Stimulated activated naive CD8-positive, alpha-beta T cell treated with anti-CD3 and anti-CD28 coated beads, Interleukin-15, amount 100 ng/mL, for 72 hours (primary cell): ENCODE measurements around the gene NRXN3.
A peak's percentile ranks its signal among the peaks of the same experiment; 100 is the strongest.
"Not testable (repeated sequence)": the region's sequence is repeated elsewhere in the genome, so short reads cannot be mapped to it uniquely, and the experiment has no call there.

ENCODE experiments used
- ATAC-seq: fragments of 150-1000 bp; cut with Tn5 transposase; 2 replicates; pipeline ENCODE4 v1.10.0; 2021; ENCODE audit warnings: mild to moderate bottlenecking, moderate library complexity
- DNase-seq, 2 donors: peaks; one replicate each; pipeline ENCODE4 v3.0.0; 2021 to 2022
- H3K27ac Mint-ChIP-seq, 2 donors: one replicate each; pipeline ENCODE4 v1.8.0; 2022; ENCODE audit warnings: mild to moderate bottlenecking in 2 of 2, mixed read lengths in 2 of 2, moderate library complexity in 2 of 2
- H3K27me3 Mint-ChIP-seq: one replicate; pipeline ENCODE4 v1.8.0; 2022; ENCODE audit warnings: mixed read lengths
- H3K4me1 Mint-ChIP-seq: one replicate; pipeline ENCODE4 v1.8.0; 2022; ENCODE audit warnings: mild to moderate bottlenecking, mixed read lengths
- H3K4me3 Mint-ChIP-seq, 2 donors: one replicate each; pipeline ENCODE4 v1.8.0; 2022; ENCODE audit warnings: mild to moderate bottlenecking in 2 of 2, mixed read lengths in 2 of 2, moderate library complexity in 1 of 2
- H3K9me3 Mint-ChIP-seq, 2 donors: one replicate each; pipeline ENCODE4 v1.8.0; 2022; ENCODE audit warnings: mixed read lengths in 2 of 2

The NRXN3 gene

GRCh38 chr14:78432046-78432445, 261.9 kb downstream of the NRXN3 start:
- ATAC-seq = no peak
- Mint-ChIP-seq H3K4me3 (no peak overlapping the region), H3K27me3 (peaks cover 10% of the 10 kb centered on the region), H3K27ac (no peak overlapping the region), H3K4me1 (no peaks in the 10 kb centered on the region), H3K9me3 (no peaks in the 10 kb centered on the region)
- DNase-seq = no peak

- H3K4me3 Mint-ChIP-seq, H3K4me1 Mint-ChIP-seq: not testable (repeated sequence)
These were observed 267.3 kb downstream of the NRXN3 start for GRCh38 chr14:78437448-78437847.

DNA sequence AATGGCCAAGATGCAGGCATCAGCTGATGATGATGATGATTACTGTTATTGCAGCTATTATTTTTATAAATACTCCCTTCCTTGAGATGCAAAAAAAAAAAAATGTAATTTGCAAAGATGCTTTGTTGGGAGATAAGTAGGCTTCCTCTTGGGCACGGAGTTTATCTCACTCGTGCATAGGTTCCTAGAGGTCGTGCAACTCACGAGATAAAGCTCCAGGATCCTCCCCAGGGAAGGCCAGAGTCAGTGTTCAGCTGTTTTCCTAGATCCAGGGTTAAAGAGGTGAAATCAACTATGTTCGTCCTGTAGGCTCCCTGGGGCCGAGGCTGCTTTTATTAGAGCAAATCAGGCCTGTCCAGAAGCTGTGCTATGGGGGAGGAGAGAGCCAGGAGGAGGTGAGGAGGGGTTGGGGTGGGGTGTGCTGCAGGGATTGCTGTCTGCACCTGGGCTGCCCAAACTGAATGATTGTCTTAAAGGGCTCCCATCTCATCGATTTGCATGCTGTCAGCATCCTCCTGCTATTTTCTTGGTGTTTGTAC, 270.3 kb downstream of the NRXN3 start:
- Mint-ChIP-seq H3K4me3 (no peak overlapping the region), H3K27ac (no peak overlapping the region), H3K4me1 (no peaks in the 10 kb centered on the region), H3K27me3 (no peaks in the 10 kb centered on the region), H3K9me3 (no peaks in the 10 kb centered on the region)
- DNase-seq (no peak), ATAC-seq (no peak)

More at GRCh38 chr14:78437448-78437847, 267.3 kb downstream of the NRXN3 start:
- not testable (repeated sequence) for ATAC-seq, H3K9me3 Mint-ChIP-seq, DNase-seq, H3K27me3 Mint-ChIP-seq
- peak overlapping the region in 1 of 2 donors; percentile 36 for H3K27ac Mint-ChIP-seq

- Mint-ChIP-seq H3K27me3 (no peaks in the 10 kb centered on the region), H3K27ac (no peak overlapping the region), H3K9me3 (no peaks in the 10 kb centered on the region), H3K4me1 (no peaks in the 10 kb centered on the region), H3K4me3 (no peak overlapping the region)
- ATAC-seq (no peak), DNase-seq (no peak)
These were observed 273.7 kb downstream of the NRXN3 start for GRCh38 chr14:78443834-78444233.

DNA sequence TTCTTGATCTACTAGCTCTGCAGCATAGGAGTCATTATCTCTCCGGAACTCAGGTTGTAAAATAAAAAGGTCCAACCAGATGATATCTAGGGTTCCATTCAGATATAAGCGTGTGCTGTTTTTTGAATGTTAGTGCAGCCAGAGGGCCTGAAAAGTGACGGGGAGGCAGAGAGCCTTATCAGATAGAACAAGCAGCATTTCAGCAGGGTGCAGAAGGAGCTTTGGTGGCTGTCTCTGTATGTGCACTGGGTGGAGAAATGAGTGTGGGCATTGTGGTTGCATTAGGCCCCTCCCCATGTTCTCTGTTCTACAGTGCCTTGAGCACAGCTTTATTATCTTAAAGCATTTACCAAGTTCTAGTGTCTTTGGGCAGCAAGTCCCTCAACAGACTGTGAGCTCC, 275.1 kb downstream of the NRXN3 start:
- Mint-ChIP-seq H3K27ac (no peak overlapping the region), H3K4me1 (no peaks in the 10 kb centered on the region), H3K4me3 (no peak overlapping the region), H3K27me3 (no peaks in the 10 kb centered on the region), H3K9me3 (no peaks in the 10 kb centered on the region)
- ATAC-seq (no peak), DNase-seq (no peak)

GRCh38 chr14:78446807-78447206, 276.6 kb downstream of the NRXN3 start:
- H3K9me3 Mint-ChIP-seq = no peaks in the 10 kb centered on the region
- no peak overlapping the region for H3K27ac Mint-ChIP-seq
- DNase-seq = no peak
- no peak overlapping the region for H3K4me3 Mint-ChIP-seq
- no peak for ATAC-seq
- no peaks in the 10 kb centered on the region for H3K27me3 Mint-ChIP-seq
- H3K4me1 Mint-ChIP-seq = no peaks in the 10 kb centered on the region

GRCh38 chr14:78448164-78449094, 278.3 kb downstream of the NRXN3 start:
- DNase-seq (peak; percentile 35 to 50), ATAC-seq (no peak)
- H3K4me1 Mint-ChIP-seq = no peaks in the 10 kb centered on the region
- no peak overlapping the region for H3K27ac Mint-ChIP-seq
- no peak overlapping the region for H3K4me3 Mint-ChIP-seq
- H3K9me3 Mint-ChIP-seq = no peaks in the 10 kb centered on the region
- no peaks in the 10 kb centered on the region for H3K27me3 Mint-ChIP-seq

DNA sequence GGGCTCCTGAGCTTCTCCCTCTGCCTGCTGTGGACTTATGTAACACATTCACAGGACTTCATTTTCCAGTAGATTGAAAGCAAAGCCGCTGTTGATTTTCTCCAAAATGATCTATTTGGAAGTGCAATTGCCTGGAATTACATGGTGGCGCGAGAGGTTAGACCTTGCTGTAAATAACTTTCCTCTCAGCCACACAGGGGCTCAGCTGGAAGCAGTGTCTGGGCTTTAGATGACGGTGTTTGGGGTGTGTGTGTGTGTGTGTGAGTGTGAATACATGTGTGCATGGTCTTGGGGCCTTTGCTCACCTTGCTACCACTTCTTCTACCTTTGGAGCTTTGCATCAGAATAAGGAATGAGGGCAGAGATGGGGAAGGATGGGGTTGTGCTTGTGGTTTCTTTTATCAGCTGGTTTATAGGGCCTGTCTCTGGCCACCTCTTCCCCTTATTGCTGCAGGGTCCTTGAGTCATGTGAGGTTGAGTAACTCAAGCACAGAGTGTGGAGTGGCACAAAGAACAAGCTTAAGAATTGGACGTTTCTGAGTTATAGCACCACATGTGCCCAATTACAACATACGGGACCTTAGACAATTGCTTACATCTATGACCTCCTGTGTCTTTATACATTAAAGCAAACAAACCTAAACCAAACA, 280.6 kb downstream of the NRXN3 start:
- ATAC-seq (no peak), DNase-seq (no peak)
- Mint-ChIP-seq H3K27me3 (no peaks in the 10 kb centered on the region), H3K4me1 (no peaks in the 10 kb centered on the region), H3K4me3 (no peak overlapping the region), H3K27ac (no peak overlapping the region), H3K9me3 (no peaks in the 10 kb centered on the region)

GRCh38 chr14:78451319-78451695, 281.1 kb downstream of the NRXN3 start:
- Mint-ChIP-seq H3K27ac (no peak overlapping the region), H3K27me3 (no peaks in the 10 kb centered on the region)

GRCh38 chr14:78455896-78456435, 285.8 kb downstream of the NRXN3 start:
- no peaks in the 10 kb centered on the region for H3K9me3 Mint-ChIP-seq
- no peaks in the 10 kb centered on the region for H3K27me3 Mint-ChIP-seq
- DNase-seq = no peak
- H3K27ac Mint-ChIP-seq = no peak overlapping the region
- no peaks in the 10 kb centered on the region for H3K4me1 Mint-ChIP-seq
- H3K4me3 Mint-ChIP-seq = no peak overlapping the region
- no peak for ATAC-seq

More at GRCh38 chr14:78451319-78451695, 281.1 kb downstream of the NRXN3 start:
- Mint-ChIP-seq H3K4me3 (no peak overlapping the region), H3K9me3 (no peaks in the 10 kb centered on the region), H3K4me1 (no peaks in the 10 kb centered on the region)
- DNase-seq (no peak), ATAC-seq (no peak)

DNA sequence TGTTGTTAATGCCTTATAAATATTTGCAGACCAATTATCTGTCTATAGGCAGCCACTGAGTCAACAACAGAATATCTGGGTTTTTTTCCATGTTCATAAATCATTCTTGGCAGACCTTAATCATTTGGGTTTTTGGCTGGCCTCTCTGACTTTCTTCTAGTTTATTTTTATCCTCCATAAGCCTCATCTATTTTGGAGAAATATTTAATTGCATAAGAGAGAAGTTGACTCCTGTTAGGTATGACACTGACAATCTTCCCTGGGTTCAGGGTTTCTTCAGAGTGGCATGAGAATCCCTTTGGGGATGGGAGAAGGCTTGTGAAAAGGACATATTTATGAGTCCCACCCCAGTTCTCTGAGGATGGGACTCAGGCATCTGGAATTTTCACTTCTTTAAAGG, 299.8 kb downstream of the NRXN3 start:
- peaks cover 5 to 6% of the 10 kb centered on the region in 2 donors for H3K9me3 Mint-ChIP-seq
- H3K27me3 Mint-ChIP-seq = no peaks in the 10 kb centered on the region
- ATAC-seq = no peak
- no peak overlapping the region for H3K4me3 Mint-ChIP-seq
- no peak for DNase-seq
- H3K27ac Mint-ChIP-seq = no peak overlapping the region
- H3K4me1 Mint-ChIP-seq = no peaks in the 10 kb centered on the region

GRCh38 chr14:78479127-78479780, 309.1 kb downstream of the NRXN3 start:
- ATAC-seq (no peak), DNase-seq (no peak)
- Mint-ChIP-seq H3K4me1 (no peaks in the 10 kb centered on the region), H3K4me3 (no peak overlapping the region), H3K9me3 (no peaks in the 10 kb centered on the region), H3K27me3 (peaks cover 3% of the 10 kb centered on the region), H3K27ac (no peak overlapping the region)

DNA sequence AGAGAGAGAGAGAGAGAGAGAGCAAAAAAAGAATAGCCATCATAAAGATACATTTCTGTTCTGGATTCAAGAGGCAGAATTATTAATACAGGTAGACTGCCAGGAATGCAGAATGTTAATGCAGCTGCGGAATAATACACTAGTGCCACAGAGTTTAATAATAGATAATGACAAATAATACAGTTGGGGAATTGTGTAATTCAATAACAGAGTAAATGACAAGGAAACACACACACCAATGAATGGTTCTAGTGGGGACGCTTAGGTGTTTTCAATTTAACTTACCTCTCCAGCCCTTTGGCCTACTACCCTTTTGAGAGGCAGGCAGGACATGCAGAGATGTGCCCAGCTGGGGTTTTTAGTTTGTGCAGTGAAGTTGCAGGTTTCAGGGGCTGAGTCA, 313.9 kb downstream of the NRXN3 start:
- Mint-ChIP-seq H3K4me3 (no peak overlapping the region), H3K4me1 (no peaks in the 10 kb centered on the region), H3K27me3 (peaks cover 7% of the 10 kb centered on the region), H3K9me3 (no peaks in the 10 kb centered on the region), H3K27ac (no peak overlapping the region)
- ATAC-seq (no peak), DNase-seq (no peak)

GRCh38 chr14:78486081-78486480, 315.9 kb downstream of the NRXN3 start:
- no peaks in the 10 kb centered on the region for H3K9me3 Mint-ChIP-seq
- DNase-seq = no peak

DNA sequence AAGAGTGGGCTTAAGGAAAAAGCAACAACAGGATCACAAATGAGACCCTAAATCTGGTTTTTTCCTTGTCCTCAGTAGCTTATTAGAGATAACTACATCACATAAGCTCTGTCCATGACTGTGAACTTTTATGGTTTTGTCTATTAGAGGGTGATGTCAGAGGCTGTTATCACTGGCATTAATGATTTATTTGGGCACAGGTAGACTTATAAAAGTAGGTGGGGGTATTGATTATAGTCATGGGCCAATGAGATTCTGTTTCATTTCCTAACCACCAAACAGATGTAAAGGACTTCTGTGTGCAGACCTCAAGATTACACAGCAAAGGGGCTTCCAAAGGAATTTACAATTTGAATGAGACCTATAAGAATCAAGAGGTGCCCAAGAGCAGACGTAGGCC, 316.4 kb downstream of the NRXN3 start:
- H3K27ac Mint-ChIP-seq = no peak overlapping the region
- H3K4me3 Mint-ChIP-seq = no peak overlapping the region
- peaks cover 7% of the 10 kb centered on the region for H3K27me3 Mint-ChIP-seq
- no peak for ATAC-seq
- H3K4me1 Mint-ChIP-seq = no peaks in the 10 kb centered on the region
- no peak for DNase-seq
- no peaks in the 10 kb centered on the region for H3K9me3 Mint-ChIP-seq

More at GRCh38 chr14:78486081-78486480, 315.9 kb downstream of the NRXN3 start:
- Mint-ChIP-seq H3K4me1 (no peaks in the 10 kb centered on the region), H3K4me3 (no peak overlapping the region), H3K27ac (no peak overlapping the region), H3K27me3 (peaks cover 7% of the 10 kb centered on the region)
- ATAC-seq = no peak
